Activated CD4-positive, CD25-positive, alpha-beta regulatory T cell treated with anti-CD3 and anti-CD28 coated beads, Interleukin-2, amount 50 U/mL, for 16 hours (primary cell): ENCODE measurements around the gene TMEM209.

Experiments
- DNase-seq: peaks from one replicate; pipeline ENCODE4 v3.0.0-alpha.2; 2020; ENCODE audit warnings: low read depth, low spot score

Gene TMEM209

GRCh38 chr7:130143986-130144311 lies 61.3 kb downstream of the TMEM209 start:
- DNase-seq: no peak

GRCh38 chr7:130143334-130143732 lies 61.9 kb downstream of the TMEM209 start:
- no peak for DNase-seq

GRCh38 chr7:130142654-130143333 lies 62.4 kb downstream of the TMEM209 start:
- no peak for DNase-seq

GRCh38 chr7:130141884-130142653 lies 63.1 kb downstream of the TMEM209 start:
- DNase-seq: no peak

GRCh38 chr7:130141161-130141883 lies 63.9 kb downstream of the TMEM209 start:
- no peak for DNase-seq

- no peak for DNase-seq
Measured at GRCh38 chr7:130140551-130141160, 64.5 kb downstream of the TMEM209 start.

- no peak for DNase-seq
Measured at GRCh38 chr7:130139193-130139960, 65.8 kb downstream of the TMEM209 start.

- no peak for DNase-seq
Measured at GRCh38 chr7:130137207-130137606, 68.0 kb downstream of the TMEM209 start.

- no peak for DNase-seq
Measured at GRCh38 chr7:130136579-130137167, 68.5 kb downstream of the TMEM209 start.

GRCh38 chr7:130135208-130136205 lies 69.7 kb downstream of the TMEM209 start:
- DNase-seq: no peak

- no peak for DNase-seq
Measured at GRCh38 chr7:130134726-130135125, 70.5 kb downstream of the TMEM209 start.

GRCh38 chr7:130134106-130134636 lies 71.0 kb downstream of the TMEM209 start:
- DNase-seq: no peak

GRCh38 chr7:130133029-130133782 lies 72.0 kb downstream of the TMEM209 start:
- DNase-seq: no peak

GRCh38 chr7:130131964-130132875 lies 73.0 kb downstream of the TMEM209 start:
- no peak for DNase-seq

GRCh38 chr7:130131191-130131834 lies 73.9 kb downstream of the TMEM209 start:
- no peak for DNase-seq

- no peak for DNase-seq
Measured at GRCh38 chr7:130129011-130129411, 76.2 kb downstream of the TMEM209 start.

GRCh38 chr7:130127821-130128317 lies 77.3 kb downstream of the TMEM209 start:
- no peak for DNase-seq
